ENCODE results near the gene NAPG. TPM values are rescaled to one million over a fixed set of nuclear protein-coding genes. Genes with fewer than 3 reads are reported as not detected.

Gene NAPG
- total and polyA plus RNA-seq, 10 of the 15 experiments (the other 5 are each of a cell fraction or from before 2014, with no cell fraction given): 20.5 to 34.8 (median 24.0) TPM

DNA sequence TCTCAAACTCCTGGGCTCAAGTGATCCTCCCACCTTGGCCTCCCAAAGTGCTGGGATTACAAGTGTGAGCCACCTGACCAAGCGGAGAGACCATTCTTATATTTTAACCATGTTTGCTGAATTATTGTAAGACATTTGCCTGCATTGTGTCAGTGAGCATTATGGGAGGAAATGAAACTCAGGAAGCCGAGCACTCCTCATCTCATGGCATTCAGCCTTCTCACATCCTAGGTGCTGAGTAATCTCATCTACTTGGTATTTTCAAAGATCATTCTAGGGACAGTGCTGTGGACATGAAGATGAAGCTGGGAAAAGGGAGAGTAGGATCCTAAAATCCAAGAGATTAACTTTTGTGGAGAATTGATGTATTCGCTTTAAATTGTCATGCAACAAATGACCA is 66.1 kb downstream of the NAPG start:
- H2AFZ ChIP-seq (ENCODE audit: control insufficient read depth, low read depth, low read length): no peak overlapping the region
- H3K36me3 ChIP-seq (ENCODE audit: control insufficient read depth in 2 of 2, insufficient read depth in 2 of 2, low read length in 1 of 2): no peaks in the 10 kb centered on the region
- H4K20me1 ChIP-seq (ENCODE audit: control insufficient read depth, insufficient read depth): no peaks in the 10 kb centered on the region
- intact Hi-C loops (cut with micrococcal nuclease; ENCODE audit: unreplicated experiment): no loop called here
- ATAC-seq: no peak
- DNase-seq (ENCODE audit: low read depth, low spot score): no peak
- SMC1A ChIA-PET (ENCODE audit: uncharacterized antibody, unreplicated experiment): no interaction called here
- H3K9ac ChIP-seq (ENCODE audit: control insufficient read depth, insufficient read depth, low read length): no peak overlapping the region
- H3K9me3 ChIP-seq (replicated peaks; ENCODE audit: control insufficient read depth, insufficient read depth, low read length): peaks cover 2% of the 10 kb centered on the region; the same call in 1 of the 3 replicates
- no peak overlapping the region for H3K27ac ChIP-seq (ENCODE audit: control insufficient read depth, insufficient read depth)
- no TSS peak for BruUV-seq (replicated peaks)
- H3K79me2 ChIP-seq (ENCODE audit: control insufficient read depth, insufficient read depth, low read length): no peaks in the 10 kb centered on the region
- no peak overlapping the region for H3K4me3 ChIP-seq
- CTCF ChIA-PET: no interaction called here
- no peak overlapping the region for H3K4me2 ChIP-seq (ENCODE audit: control insufficient read depth, insufficient read depth)
- peaks cover 8% of the 10 kb centered on the region; the same call in 1 of the 2 replicates for H3K4me1 ChIP-seq (ENCODE audit: control insufficient read depth, insufficient read depth, low read length)
- in situ Hi-C loops (cut with MboI): no loop called here
- no peak for FAIRE-seq
- H3K27me3 ChIP-seq (replicated peaks in 1 of 2; ENCODE audit: control insufficient read depth in 2 of 2, insufficient read depth in 2 of 2, low read length in 1 of 2): no peaks in the 10 kb centered on the region
- POLR2A ChIA-PET: no interaction called here
- RAD21 ChIA-PET (ENCODE audit: unreplicated experiment): no interaction called here
- 76% methylated on average over 3 of the region's 3 CpGs for WGBS (ENCODE audit: insufficient coverage, insufficient replicate concordance, low lambda C conversion rate, missing lambda C conversion rate)
- TF ChIP-seq RELB (IDR thresholded peaks at IDR 0.05; ENCODE audit: low read depth) (no peak), IKZF1 (conservative IDR thresholded peaks at IDR 0.05) (no peak), SREBF1 (IDR thresholded peaks at IDR 0.05; ENCODE audit: low read length) (no peak), MYB (IDR thresholded peaks at IDR 0.05; ENCODE audit: borderline replicate concordance, low read depth, low read length) (no peak), CHD4 (IDR thresholded peaks at IDR 0.05) (no peak), KAT2A (conservative IDR thresholded peaks at IDR 0.05; ENCODE audit: control insufficient read depth, low read depth, low read length) (no peak), ZSCAN29 (IDR thresholded peaks at IDR 0.05) (no peak), FOS (IDR thresholded peaks at IDR 0.05; ENCODE audit: borderline replicate concordance, extremely low read depth, insufficient read length) (no peak), NFYA (IDR thresholded peaks at IDR 0.05; ENCODE audit: borderline replicate concordance, low read depth, low read length) (no peak), ETV6 (conservative IDR thresholded peaks at IDR 0.05 in 1 of 2, IDR thresholded peaks at IDR 0.05 in 1 of 2; ENCODE audit: borderline replicate concordance in 1 of 2, low read depth in 1 of 2) (0 out of 4 replicates have a peak, but pooled peaks of 1 of the 2 experiments have one; percentile 31), MTA3 (IDR thresholded peaks at IDR 0.05; ENCODE audit: borderline replicate concordance, low read length) (no peak), SPI1 (IDR thresholded peaks at IDR 0.05; ENCODE audit: borderline replicate concordance, insufficient read depth, low read depth, low read length) (peak; percentile 71; the same call in 1 of the 2 replicates), SIX5 (IDR thresholded peaks at IDR 0.05; ENCODE audit: low read depth, low read length, severe bottlenecking) (no peak), NRF1 (conservative IDR thresholded peaks at IDR 0.05; ENCODE audit: low read depth, low read length) (no peak), SUZ12 (IDR thresholded peaks at IDR 0.05; ENCODE audit: unreplicated experiment) (no peak), WRNIP1 (IDR thresholded peaks at IDR 0.05; ENCODE audit: borderline replicate concordance, low read depth, low read length) (no peak), PAX8 (IDR thresholded peaks at IDR 0.05) (no peak), JUNB (IDR thresholded peaks at IDR 0.05) (no peak), TAF1 (IDR thresholded peaks at IDR 0.05; ENCODE audit: borderline replicate concordance, low read depth, low read length) (no peak), EED (IDR thresholded peaks at IDR 0.05; ENCODE audit: low read depth) (0 out of 2 replicates have a peak, but pooled peaks have one; percentile 27)
- TF ChIP-seq, protein P1, sequence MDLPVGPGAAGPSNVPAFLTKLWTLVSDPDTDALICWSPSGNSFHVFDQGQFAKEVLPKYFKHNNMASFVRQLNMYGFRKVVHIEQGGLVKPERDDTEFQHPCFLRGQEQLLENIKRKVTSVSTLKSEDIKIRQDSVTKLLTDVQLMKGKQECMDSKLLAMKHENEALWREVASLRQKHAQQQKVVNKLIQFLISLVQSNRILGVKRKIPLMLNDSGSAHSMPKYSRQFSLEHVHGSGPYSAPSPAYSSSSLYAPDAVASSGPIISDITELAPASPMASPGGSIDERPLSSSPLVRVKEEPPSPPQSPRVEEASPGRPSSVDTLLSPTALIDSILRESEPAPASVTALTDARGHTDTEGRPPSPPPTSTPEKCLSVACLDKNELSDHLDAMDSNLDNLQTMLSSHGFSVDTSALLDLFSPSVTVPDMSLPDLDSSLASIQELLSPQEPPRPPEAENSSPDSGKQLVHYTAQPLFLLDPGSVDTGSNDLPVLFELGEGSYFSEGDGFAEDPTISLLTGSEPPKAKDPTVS (IDR thresholded peaks at IDR 0.05; ENCODE audit: low read depth, low read length): no peak
- TF ChIP-seq, protein P2, sequence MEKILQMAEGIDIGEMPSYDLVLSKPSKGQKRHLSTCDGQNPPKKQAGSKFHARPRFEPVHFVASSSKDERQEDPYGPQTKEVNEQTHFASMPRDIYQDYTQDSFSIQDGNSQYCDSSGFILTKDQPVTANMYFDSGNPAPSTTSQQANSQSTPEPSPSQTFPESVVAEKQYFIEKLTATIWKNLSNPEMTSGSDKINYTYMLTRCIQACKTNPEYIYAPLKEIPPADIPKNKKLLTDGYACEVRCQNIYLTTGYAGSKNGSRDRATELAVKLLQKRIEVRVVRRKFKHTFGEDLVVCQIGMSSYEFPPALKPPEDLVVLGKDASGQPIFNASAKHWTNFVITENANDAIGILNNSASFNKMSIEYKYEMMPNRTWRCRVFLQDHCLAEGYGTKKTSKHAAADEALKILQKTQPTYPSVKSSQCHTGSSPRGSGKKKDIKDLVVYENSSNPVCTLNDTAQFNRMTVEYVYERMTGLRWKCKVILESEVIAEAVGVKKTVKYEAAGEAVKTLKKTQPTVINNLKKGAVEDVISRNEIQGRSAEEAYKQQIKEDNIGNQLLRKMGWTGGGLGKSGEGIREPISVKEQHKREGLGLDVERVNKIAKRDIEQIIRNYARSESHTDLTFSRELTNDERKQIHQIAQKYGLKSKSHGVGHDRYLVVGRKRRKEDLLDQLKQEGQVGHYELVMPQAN (conservative IDR thresholded peaks at IDR 0.05): no peak

All from GM12878 (cell line).